GM21423 (cell line): ENCODE results near the gene MARK4.
"Not testable (repeated sequence)": the region's sequence is repeated elsewhere in the genome, so short reads cannot be mapped to it uniquely, and the experiment has no call there.

Experiments
- ATAC-seq: cut with Tn5 transposase; IDR thresholded peaks from one replicate; pipeline ENCODE4 v1.9.1; 2021; ENCODE audit warnings: mild to moderate bottlenecking, moderate library complexity; ENCODE audit not compliant: unreplicated experiment

Gene MARK4

DNA sequence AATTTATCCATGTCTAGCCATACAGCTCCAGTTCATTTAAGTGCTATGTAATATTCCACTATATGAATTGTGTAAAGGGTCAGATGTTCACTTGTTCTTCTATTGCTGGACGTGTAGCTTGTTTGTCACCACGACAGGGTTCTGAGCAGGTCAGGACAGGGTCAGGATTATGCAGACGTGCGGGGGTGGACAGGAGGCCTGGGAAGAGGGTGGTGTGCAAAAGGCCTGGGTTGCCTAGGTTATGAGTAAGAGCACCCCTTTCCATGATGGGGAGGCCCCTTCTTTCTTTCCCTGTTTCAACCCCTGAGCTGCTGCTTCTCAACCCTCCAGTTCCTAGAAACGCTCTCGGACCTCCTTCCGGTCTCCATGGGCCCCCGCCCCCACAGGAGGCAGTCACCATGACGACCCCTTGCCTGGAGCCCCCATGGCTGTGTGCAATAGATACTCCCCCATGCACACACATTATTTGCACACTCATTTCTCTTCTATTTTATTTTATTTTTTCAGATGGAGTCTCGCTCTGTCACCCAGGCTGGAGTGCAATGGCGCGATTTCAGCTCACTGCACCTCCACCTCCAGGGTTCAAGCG lies 7.8 kb upstream of the MARK4 start:
- no peak for ATAC-seq

DNA sequence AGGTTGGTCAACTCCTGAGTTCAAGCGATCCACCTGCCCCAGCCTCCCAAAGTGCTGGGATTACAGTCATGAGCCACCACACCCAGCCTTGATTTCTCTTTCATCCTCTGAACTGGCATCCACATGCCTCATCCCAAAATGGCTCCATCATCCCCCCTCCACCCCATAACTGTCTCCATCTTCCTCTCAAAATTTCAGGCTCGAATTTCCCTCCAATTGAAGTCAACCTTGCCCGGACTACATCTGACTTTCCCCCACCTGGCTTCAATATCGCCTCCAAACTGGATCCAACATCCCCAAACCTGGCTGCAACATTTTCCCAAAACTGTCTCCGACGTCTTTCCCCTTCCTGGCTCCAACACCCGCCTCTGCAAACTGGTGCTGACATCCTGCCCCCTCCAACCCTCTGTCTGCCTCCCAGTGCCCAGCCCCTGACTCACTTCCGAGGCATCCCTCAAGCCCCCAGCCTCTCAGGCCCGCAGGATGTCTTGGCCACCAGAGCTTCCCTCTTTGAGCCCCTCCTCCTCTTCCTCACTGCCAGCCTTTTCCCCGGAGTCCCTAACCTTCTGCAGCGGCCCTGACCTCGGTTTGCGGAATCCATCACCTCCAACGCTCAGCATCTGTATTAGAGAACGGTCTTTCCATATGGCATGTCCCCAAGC lies 6.8 kb upstream of the MARK4 start:
- ATAC-seq, result no peak

- no peak for ATAC-seq
Observed at GRCh38 chr19:45245334-45245787, 5.7 kb upstream of the MARK4 start, which contains the start of gene EXOC3L2. Gene EXOC3L2 (minus strand): TSS chr19:45245407. CDS start chr19:45239045, 6,362 bp downstream.

- no peak for ATAC-seq
Observed at GRCh38 chr19:45245826-45246225, 5.2 kb upstream of the MARK4 start.

GRCh38 chr19:45247136-45247535 lies 3.9 kb upstream of the MARK4 start:
- no peak for ATAC-seq

DNA sequence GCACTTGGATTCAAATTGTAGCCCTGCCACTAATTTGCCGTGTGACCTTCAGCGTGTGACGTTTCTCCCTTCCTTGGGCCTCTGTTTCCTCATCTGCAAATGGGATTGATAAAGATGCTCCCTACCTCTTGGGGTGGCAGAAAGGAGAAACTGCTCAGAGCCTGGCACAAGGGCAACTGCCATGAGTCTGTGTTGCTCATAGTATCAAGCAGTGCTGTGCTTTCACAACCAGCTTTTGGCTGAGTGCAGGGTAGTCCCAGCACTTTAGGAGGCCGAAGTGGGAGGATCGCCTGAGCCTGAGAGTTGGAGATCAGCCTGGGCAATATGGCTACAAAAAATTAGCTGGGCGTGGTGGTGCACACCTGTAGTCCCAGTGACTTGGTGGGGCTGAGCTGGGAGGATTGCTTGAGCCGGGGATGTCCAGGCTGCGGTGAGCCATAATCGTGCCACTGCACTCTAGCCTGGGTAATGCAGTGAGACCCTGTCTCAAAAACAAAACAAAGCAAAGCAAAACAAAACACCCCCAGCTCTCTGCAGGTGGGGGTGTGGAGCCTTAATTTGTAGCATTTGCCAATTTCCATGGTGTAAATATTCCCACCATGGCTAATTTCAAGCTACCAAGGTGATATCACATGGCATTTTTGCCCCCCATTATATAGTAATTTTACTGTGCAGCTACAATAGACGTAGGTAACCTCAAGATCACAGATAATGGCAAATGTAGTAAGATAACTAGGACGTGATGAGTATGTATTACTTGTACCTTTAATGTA lies 1.6 kb upstream of the MARK4 start:
- ATAC-seq, result no peak

GRCh38 chr19:45250216-45250831 lies 747 bp upstream of the MARK4 start:
- ATAC-seq, result no peak

GRCh38 chr19:45251452-45252354 lies 632 bp downstream of the MARK4 start:
- no peak for ATAC-seq

DNA sequence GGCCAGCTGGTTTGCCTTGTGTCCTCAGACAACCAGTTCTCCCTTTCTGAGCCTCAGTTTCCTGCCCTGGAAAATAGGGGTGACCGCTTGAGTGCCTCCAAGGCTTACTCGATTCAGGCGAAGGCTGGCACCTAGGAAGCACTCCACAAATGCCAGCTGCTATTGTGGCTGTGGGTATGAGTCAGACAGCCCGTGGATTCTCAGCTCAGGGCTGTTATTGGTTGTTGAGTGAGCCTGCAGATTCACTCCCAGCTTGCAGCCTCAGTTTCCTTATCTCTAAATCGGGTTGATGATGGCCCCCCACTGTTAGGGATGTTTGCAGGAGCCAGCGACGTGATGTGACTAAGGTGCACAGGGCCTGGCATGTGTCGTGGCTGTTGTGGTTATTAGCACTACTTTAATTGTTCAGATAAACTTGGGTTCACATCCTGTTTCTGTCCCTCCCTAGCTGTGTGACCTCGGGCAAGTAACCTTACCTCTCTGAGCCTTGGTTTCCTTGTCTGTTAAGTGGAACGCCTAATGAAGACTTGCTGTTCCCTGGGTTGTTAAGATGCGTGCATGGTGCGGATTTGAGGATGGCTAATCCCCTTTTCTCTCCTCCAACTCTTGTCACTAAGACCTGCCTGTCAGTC lies 2.4 kb downstream of the MARK4 start:
- no peak for ATAC-seq

- no peak for ATAC-seq
Observed at GRCh38 chr19:45254044-45254531, 3.0 kb downstream of the MARK4 start.

- ATAC-seq, result no peak
Observed at GRCh38 chr19:45255611-45256157, 4.6 kb downstream of the MARK4 start.

GRCh38 chr19:45256836-45257235 lies 5.8 kb downstream of the MARK4 start:
- no peak for ATAC-seq

GRCh38 chr19:45258862-45259261 lies 7.8 kb downstream of the MARK4 start:
- no peak for ATAC-seq

- ATAC-seq, result no peak
Observed at GRCh38 chr19:45262570-45262969, 11.5 kb downstream of the MARK4 start.

DNA sequence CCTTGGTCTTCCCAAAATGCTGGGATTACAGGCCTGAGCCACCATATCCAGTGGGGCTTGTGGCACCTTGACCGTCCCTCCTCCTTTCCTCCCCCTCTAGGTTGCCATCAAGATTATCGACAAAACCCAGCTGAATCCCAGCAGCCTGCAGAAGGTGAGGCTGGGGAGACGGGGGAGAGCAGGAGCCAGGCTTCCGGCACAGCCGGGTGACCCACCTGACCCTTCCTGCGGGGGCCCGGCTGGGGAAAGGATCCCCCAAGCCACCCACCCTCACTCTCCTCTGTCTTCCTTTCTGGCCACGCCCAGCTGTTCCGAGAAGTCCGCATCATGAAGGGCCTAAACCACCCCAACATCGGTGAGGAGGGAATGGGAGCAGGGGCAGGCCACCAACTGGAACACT lies 11.9 kb downstream of the MARK4 start:
- ATAC-seq, result no peak

DNA sequence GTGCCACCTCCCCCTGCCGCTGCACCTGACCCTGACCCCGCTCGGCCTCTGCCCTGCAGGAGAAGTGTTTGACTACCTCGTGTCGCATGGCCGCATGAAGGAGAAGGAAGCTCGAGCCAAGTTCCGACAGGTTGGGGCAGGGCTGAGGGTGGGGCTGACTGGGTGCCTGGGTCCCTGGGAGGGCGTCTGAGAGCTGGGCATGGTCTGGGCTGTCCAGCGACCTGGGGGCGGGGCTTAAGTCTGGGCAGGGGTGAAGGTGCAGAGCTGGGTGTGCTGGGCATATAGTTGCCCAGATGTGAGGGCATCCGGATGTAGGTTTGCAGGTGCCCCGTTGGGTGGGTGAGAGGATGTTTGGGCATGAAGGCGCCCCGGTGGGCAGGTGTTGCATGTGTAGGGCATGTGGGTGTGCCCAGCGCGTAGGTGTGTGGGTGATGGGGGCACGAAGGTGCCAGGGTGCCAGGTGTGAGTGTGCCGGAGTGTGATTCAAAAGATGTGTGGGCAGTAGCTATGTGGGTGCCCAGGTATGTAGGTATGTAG lies 13.8 kb downstream of the MARK4 start:
- ATAC-seq, result no peak

DNA sequence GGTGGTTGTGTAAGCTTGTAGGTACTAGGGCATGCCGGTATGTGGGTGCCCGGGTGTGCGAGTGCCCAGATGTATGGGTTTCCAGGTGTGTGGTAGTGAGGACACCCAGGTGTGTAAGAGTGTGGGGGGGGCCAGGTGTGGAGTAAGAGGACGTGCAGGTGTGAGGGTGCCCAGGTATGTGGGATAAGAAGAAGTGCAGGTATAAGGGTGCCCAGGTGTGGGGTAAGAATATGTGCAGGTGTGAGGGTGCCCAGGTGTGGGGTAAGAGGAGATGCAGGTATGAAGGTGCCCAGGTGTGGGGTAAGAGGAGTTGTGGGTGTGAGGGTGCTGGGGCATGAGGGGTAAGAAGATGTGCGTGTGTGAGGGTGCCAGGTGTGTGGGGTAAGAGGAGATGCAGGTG lies 14.3 kb downstream of the MARK4 start:
- ATAC-seq, result no peak

GRCh38 chr19:45267296-45267695 lies 16.2 kb downstream of the MARK4 start:
- ATAC-seq, result no peak

GRCh38 chr19:45269939-45270338 lies 18.9 kb downstream of the MARK4 start:
- ATAC-seq, result not testable (repeated sequence)
